ENCODE results near the gene UBA3. TPM values are rescaled to one million over a fixed set of nuclear protein-coding genes. Genes with fewer than 3 reads are reported as not detected.

UBA3 gene
- total RNA-seq: 82.3 and 100 TPM in 2 replicates

DNA sequence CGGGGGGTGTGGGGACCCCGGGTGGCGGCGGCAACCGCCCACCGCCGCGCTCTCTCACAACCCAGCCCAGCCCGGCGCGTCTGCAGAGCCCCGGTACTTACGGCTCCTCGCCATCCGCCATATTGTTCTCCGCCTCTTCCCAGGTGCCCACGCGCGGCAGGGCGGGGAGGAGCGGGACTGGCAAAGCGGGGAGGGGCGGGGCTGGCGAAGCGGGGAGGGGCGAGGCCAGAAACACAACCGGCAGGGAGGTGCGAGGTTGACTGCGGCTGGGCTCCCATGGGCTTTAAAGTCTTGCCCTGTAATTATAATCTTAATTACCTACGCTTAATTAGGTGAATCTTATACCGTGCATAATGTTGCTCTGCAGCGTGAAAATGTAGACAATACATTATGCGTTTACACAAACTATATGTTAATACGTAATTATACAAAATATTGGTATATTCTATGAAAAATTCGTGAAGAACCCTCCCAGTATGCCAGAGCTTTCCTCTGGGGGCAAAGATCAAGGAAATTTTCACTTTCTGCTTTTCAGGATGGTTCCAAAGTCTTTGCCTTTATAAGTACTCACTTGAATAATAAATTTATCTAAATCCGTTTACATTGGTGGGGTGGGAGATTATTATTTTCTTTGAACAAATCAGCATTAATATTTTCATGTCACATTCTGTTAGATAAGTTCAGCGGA lies at the start of gene UBA3:
TSS of gene UBA3 (minus strand) at position 133 of the 688 bp plus-strand sequence. CDS start at position 121, 12 bp downstream.

DNA sequence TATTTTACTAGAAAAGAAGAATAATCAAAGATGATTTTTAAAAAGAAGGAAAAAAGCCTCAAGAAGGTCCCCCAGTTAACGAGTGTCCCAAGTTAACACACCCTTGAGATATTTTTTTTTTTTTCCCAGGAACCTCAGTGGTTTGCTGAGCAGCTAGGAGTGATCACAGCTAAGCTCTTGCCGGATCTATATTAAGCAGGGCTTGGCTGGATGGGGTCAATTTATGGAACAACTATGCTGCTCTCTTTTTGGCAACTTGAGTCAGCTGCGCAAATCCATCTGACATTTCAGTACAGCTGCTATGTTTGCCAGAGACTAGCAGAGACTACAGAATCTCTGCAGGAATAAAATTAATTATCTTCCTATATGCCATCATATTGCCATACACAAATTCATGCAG lies 42.2 kb upstream of the UBA3 start, which contains the start of gene LMOD3:
TSS of gene LMOD3 (minus strand) at position 193 of the 400 bp plus-strand sequence. CDS start 209 bp downstream, outside the sequence.

DNA sequence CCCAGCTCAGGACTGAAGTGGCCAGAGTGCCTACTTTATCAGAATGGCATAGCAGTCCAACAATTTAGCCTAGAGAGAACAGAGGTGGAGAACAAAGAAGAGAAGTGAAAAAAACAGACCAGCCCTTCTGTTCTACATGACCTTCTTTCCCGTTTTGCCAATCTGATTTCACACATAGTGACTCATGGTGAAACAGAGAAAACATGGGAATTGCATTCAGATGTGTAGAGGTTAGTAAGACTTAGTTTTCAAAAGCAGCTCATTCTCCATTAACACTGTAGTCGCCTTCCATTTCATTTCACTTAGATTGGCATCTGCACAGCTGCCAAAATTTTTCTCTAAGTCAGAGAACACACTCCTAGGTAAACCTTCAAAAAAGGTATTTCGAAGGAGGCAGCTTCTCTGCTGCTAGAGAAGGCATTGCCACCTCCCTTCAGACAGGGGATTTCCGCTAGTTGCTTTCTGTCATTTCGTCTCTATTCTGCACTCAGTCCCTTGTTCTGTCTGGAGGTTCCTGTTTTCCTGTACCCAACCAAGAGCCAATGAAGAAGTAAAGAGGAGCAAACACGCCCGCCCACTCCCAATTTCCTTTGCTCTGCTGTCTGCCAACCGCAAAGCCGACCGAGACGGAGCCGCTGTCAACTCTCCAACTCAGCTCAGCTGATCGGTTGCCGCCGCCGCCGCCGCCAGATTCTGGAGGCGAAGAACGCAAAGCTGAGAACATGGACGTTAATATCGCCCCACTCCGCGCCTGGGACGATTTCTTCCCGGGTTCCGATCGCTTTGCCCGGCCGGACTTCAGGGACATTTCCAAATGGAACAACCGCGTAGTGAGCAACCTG lies 4.4 kb upstream of the UBA3 start, which contains the start of gene ARL6IP5:
TSS of gene ARL6IP5 (plus strand) at position 612 of the 842 bp plus-strand sequence. CDS start at position 723, 111 bp downstream.

DNA sequence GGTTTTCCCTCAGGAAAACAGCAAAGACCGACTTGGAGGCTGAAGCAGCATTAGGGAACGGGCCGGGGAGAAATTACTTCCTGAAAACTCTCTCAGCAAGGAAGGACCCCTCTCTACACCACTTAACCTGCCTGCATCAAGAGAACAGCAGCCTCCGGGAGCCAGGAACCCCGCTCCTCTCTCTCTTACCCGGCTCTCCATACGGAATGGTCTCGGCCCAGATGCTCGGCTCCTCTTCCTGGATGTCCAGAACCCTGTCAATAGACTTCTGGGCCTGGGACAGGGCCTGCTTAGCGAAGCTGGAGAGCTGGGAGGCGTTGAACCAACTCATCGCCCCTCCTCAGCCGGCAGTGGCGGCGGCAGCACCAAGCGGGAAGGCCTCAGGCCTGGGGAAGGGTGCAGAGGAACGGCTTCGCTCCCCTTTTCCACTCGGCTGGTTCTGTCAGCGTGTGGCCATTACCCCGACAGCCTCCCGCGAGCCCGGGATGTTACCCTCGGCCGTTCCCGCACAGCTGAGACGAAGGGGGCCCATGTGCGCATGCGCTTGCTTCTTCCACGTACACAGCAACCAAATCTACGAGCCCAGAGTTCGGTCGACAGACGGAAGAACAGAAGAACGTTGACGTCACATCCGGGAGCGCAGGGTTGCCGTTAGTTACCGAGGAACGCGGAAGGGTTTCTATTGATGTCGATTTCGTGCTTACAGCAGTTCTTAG lies 28.3 kb downstream of the UBA3 start, which contains the start of gene TMF1:
TSS of gene TMF1 (minus strand) at position 578 of the 716 bp plus-strand sequence. CDS start at position 331, 247 bp downstream.

DNA sequence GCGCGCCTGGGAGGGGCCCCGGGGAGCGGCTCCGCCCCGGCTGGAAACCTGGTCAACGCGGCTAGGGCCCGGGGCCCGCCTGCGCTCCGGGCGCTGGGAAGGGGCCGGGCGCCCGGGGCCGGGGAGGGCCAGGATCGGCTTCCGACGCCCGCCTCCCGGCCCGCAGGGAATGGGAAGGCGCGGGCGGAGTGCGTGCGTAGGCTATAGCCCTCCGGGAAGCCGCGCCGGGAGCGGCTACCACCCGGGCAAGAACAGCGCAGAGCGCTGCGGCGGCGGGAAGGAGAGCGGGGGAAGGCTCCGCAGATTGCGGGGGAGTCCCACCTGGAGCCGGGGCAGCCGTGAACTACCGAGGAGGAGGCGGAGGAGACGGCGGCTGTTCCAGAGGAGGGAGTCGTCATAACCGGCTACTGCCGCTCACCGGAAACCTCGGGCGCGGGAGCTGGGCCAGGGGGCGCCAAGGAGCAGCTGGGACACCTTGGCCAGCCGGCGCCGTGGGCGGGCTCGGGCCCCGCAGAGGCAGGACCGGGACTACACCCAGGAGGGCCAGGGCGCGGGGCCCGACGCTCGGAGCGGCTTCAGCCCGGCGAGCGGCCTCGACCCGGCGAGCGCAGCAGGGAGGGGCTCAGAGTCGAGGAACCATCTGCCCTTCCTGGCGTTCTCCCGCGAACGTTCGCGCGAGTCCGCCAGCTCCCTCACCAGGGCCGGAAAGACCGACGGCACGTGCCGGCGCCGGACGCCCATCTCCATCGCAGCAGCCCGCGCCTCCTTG lies 66.7 kb downstream of the UBA3 start, which contains the start of gene EOGT:
TSS of gene EOGT (minus strand) at position 432 of the 769 bp plus-strand sequence. CDS start 3,838 bp downstream, outside the sequence.

Other genes with a start within 250 kb of the UBA3 start
- not detected in 2 replicates for gene TAFA4, start 147.8 kb downstream of the UBA3 start, total RNA-seq
- 23.0 and 26.0 TPM in 2 replicates for gene EOGT, start 66.7 kb downstream of the UBA3 start, total RNA-seq
- gene TMF1, start 28.0 kb downstream of the UBA3 start, total RNA-seq: 34.5 and 42.8 TPM in 2 replicates
- gene ARL6IP5, start 4.6 kb upstream of the UBA3 start, total RNA-seq: 115 and 121 TPM in 2 replicates
- under 0.01 TPM in 1 of 2 replicates, not detected in the other for gene LMOD3, start 42.2 kb upstream of the UBA3 start, total RNA-seq

Data from bronchial smooth muscle cell (primary cell).